Measurements from ENCODE around the gene ACOXL.

- TF ChIP-seq CTCF (IDR thresholded peaks at IDR 0.05; ENCODE audit: insufficient read depth, low read length, poor library complexity, severe bottlenecking) (no peak), EZH2phosphoT487 (conservative IDR thresholded peaks at IDR 0.05; ENCODE audit: low read length) (no peak)
Observed at GRCh38 chr2:110751642-110752041, 19.3 kb downstream of the ACOXL start.
